Stimulated activated naive CD4-positive, alpha-beta T cell treated with Interleukin-2 at 50 U/mL for 16 hours (primary cell): Measurements from ENCODE around the gene ATP10A.

Source experiments
- DNase-seq: peaks from one replicate; lab custom pipeline; 2025; lab: John Stamatoyannopoulos, UW

Gene ATP10A

DNA sequence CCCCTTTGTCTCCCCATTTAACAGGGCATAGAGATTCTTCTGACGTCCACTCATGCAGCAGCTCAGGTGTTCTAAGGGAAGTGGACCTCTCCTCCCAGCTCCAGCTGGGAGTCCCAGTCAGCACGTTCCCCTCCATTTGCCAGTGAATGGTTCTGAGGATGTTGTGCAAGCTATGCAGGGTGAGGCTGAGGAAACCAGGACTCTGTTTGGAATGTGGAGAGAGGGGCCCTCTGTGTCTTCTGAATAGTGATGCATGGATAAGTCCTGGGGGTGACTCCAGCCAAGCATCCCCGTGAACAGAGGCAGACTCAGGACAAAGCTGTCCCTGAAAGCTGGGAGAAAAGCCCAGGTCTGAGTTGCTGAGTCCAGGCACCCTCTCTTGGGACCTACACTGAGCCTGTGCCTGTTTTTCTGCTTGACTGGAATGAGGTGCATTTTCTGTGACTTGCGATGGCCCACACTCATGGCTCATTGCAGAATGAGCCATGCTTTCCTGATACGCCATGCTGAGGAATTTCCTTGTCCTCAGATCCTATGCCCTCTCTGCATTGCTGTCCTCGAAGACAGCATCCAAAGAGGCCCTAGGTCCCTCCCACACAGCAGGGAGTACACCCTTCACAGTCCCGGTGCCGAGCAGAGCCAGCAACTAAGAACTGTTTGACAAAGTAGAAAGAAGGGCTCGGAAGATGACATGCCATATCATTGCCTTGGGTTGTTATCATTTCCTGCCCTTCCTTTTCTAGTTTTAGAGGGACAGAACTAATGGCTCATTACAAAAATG, 185.2 kb downstream of the ATP10A start:
- no peak for DNase-seq

DNA sequence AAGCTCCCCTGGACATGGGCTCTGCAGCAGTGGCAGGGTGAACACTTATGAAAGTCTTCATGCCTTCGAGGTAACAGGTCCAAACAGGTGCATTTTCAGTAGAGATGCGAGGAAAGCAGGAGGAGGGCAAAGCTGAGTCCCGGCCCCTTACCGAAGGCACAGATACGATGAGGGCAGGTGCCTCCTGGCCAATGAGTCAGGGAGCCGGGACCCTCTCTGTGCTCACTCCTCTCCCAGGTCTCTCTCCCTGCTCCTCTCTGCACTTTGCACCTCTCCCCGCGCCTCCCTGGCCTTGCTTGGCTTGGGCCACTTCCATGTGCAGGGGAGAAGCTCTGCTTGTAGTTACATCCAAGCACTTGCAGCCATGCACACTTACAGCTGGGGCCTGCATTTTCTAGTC, 187.1 kb downstream of the ATP10A start:
- DNase-seq: no peak

DNA sequence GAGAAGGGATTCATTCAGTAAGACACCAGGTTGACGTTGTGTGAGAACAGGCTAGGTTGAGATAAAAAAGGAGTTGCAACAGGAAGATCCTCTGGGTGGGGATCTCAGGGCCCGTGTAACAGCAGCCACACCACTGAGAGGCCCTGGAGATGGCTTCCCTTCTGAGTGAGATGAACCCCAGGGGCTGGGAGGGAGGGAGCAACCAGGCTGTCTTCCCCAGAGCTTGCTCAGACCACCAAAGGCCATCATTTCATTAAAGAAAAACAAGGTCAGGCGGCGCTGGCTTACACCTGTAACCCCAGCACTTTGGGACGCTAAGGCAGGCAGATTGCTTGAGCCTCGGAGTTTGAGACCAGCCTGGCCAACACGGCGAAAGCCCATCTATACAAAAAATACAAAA, 187.7 kb downstream of the ATP10A start:
- DNase-seq: no peak

DNA sequence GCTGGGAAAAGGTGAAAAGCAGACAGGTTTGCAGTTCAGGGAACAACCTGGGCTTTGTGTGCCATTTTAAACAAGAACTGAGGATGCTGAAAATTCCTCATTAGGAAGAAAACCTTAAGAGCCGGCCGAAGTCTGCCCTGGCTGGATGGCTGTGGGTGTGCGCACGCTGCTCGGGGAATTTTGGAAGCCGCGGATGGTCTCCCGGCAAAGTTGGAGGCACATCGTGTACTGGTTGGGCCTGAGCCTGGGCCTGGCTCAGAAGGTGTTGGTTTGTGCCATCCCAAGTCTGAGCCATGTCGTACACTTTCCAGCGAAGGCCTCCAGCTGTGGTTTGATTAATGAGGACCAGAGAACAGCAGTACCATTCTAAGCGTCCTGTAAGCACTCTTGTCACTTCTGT, 188.2 kb downstream of the ATP10A start:
- no peak for DNase-seq

DNA sequence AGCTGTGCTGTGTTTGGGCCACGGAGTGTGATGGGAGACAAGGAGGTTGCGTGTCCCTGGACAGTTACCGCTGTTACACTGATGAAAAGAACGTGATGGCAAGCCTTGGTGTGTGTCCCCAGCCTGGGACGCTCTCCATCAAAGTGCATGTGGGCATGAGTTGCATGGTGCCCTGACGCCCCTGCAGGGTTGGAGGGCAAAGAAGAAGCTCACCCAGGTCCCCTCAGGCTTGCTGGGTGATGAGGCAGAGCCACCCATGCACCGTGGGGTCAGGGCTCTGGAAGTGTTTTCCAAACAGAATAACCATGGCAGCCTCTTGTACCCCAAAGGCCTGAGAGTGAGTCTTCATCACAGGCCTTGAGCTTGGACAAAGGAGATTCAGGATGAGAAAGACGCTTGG, 189.2 kb downstream of the ATP10A start:
- no peak for DNase-seq

DNA sequence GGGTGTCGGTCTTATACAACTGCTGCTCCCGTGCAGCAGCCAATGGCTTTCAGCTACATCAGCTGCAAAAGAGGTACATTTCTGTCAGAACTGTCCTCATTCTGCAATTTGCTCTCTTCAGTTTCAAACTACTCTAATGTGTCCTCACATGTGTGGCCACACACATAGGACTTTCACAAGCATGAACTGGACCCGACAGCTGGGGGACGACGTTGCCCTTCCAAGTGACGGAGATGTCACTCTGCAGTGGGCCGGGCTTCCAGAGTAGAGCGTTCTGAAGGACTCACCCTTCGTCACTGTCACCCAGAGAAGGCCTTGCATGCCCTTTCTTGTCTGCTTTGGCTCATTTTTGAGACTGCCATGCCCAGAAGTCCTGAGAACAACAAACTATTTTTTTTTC, 189.8 kb downstream of the ATP10A start:
- no peak for DNase-seq

DNA sequence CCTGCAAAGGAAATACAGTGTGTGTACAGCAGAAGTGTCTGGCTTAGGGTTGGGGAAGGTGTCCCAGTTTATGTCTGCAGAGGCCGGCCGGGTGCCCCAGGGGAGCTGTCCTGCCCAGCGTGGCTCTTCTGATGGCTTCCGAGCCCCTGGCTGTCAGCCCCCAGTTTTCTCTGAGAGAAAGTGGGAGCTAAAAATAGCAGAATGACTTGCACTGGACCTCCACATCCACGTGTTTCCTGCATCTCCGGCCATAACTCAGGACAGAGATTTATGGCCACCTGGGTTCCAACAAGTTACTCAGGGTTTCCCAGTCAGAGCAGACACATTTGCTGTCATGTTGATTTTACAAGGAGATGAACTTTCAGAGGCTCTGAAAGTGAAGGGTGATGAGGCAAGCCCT, 192.0 kb downstream of the ATP10A start:
- no peak for DNase-seq

DNA sequence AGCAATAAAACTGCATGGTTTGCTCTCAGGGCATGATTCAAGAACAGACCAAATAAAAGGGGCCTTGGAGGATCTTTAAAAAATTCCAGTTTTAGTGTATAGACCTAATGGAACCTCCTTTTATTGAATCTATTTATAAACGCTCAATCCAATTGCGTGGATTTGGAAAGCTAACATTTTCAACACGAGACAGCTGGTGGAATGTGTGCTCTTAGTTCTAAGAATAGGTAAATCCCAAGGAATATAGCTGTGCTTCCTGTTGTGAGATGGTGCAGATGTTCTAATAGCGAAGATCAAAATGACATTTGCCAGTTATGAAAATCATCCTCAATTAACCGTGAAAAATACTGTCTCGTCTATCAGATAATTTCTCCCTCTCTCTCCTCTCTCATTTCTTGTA, 192.5 kb downstream of the ATP10A start:
- no peak for DNase-seq

DNA sequence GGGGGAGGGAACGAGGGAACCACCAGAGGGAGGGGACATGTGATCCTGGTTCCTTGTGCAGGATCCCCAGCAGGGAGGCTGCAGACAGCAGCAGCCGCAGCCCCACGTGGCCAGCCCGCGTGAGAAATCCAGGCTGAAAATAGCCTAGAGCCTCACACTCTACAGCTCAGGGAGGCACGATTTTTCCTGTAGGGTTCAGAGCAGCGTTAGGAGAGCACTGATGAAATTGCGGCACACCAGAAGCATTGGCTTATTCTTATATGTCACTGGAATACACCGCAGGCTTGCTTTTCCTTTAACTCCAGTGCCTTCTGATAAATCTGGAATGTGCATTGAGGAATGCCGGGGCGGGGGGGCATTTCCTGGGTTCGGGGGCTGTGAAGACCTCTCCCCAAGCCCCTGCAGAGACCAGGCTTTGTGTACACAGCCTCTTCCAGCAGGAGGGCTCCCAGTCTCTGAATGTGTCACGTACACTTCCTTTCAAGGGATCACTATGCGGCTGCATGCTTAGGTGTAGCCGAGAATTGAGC, 193.0 kb downstream of the ATP10A start:
- DNase-seq: no peak

DNA sequence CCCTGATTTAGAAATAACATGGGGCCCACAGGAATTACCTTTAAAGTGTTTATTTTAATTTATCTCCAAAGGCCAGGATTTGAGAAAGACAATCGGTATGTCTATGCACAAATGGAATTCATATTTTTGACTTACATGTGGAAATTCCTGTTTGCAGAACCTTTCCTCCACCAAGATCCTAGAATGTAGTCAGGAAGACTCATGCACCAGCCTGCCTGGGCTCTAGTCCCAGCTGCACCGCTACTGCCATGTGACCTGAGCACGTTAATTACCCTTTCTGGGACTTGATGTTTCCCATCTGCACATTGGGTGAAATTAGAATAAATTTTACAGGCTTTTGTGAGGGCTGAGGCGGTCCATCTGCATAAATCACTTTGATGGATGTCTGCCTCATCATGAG, 194.2 kb downstream of the ATP10A start:
- no peak for DNase-seq

DNA sequence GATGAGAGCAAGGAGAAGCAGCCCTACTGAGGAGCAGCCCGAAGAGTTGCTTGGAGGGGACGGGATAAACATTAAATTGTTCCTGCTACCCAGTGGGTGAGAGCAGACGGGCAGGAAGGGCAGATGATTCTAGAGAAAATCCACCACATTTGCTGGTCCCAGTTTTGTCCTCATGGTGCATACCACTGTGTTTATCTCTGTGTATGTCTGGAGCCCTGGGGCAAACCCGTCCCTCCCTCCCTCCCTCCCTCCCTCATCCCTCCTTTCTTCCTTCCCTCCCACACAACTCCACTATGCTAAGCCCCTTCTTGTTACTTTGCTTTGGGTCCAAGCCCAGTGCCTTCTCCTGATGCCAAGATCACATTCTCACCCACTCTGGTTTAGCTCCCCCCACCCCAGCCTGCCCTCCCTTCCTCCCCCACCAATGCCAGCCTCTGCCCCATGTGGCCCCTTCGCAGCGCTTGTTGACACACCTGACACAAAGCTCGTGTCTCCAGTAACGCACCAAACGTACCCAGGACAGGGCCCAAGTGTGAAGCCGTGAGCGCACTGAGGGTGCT, 194.8 kb downstream of the ATP10A start:
- DNase-seq: no peak

DNA sequence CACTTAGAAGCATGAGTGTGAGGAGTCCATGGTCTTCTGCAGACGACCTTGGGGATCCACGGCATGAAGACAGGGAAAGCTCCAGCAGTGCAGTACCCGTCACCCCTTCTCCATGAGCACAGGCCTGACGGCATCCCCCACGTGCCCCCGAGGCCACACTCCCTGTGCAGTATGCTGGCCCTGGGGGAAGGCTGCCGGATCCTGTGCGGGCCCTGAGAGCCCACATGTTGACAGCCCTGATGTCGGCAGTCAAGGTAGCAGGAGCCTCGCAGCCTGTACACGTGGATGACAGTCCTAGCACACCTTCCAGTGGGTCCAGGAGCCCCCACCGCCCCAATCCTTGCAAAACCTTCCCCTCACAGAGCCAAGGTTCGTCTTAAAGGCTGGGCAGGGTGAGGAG, 195.3 kb downstream of the ATP10A start:
- no peak for DNase-seq

DNA sequence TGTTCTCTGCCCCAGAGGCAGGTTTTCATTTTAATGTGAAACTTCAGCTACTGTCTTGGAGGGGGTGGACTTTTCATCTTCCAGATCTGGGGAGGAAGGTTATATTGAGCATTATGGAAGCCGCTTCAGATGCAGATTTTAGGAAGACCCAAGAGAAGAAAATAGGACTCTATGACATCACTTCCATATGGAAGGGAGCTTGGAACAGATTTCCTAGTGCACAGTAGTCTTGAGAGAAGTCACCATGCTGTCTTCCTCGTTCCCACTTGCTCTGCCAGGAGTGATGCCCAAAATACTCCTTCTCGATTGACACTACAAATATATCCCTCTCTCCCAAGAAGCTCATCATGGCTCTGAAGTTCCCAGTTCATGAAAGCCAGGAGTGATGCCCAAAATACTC, 197.2 kb downstream of the ATP10A start:
- no peak for DNase-seq

DNA sequence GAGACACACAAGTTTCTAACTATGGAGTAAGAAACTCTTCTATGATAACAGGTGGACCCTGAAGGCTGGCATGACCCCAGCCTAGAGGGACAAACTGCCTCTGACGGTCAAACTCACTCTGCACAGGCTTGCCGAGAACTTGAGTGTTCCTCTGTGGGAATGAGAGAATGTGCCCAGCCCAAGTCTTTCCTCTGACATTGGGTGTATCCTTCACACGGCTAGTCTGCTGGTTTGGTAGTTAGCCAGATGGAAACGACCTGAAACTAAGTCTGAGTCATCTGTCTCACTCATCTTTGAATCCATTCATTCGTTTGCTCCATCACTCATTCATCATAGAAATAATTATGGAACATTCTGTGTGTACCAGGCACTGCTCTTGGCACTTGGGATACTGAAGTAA, 198.4 kb downstream of the ATP10A start:
- no peak for DNase-seq

DNA sequence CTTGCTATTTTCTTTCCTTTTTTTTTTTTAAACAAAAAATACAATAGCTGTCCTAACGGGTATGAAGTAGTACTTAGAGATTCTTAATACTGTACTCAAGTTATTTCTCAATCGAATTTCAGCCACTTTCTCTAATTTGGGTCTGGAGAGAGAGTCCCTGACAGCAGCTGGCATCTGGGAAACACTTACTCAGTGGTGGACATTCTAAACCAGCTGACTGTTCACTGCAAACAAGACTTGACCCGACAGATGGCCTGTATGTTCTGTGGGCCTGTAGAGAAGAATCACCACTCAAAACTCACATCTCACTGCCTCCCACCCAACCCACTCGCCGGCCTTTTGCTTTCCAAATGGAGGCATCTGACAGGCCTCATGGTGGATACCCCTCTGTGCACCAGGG, 199.6 kb downstream of the ATP10A start:
- DNase-seq: no peak

DNA sequence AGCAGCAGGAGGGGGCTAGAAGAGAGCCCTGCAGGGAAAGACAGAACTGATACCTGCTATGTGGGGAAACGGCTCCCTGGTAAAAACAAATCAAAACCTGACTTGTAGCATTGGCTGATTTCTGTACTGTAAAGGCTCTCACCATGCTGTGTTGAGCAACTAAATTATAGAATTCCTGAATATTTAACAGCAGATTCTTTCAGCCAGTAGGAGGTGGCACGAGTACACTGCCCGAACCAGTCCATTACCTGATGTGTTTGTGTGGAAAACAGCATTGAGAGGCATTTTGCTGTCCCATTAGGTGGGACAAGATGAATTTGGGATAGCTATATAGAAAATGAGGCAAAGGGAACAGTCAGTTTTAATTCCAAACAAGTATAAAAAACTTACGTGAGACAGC, 201.2 kb downstream of the ATP10A start:
- DNase-seq: no peak

DNA sequence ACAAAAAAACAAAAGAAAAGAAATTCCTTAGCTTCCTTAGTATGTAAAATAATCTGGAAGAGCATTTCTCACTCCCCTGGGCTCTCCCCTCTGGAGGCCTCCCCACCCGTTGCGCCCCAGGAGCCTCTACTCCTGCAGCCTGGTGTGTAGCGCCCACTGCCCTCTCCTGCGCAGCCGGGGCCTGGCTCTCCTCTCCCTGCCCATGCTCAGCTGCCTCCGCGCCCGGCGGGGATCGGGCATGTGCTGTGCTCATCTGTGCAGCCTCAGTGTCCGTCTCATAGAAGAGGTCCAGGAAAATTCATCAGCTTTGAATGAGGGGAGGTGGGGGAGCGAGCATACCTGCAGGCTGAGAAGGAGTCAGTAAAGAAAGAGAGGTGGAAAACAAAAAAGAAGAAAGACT, 203.9 kb downstream of the ATP10A start:
- DNase-seq: no peak

DNA sequence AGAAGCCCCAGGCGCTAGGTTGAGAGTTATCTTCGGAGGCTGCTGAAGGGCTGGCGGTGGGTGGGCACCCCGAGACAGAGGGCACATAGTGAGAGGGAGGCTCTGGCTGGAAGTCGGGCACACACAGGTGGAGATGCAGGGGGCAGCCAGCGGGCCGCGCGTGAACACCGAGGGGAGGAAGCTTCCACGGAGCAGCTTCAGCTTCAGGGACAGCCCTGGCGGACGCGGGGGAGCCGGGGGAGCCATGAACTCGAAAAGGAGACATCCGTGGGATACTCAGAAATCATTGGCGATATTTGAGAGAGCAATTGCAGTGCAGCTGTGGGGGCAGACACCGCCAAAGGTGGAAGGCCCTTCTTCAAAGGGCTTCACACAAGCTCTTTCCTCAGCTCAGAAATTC, 204.6 kb downstream of the ATP10A start:
- DNase-seq: no peak

DNA sequence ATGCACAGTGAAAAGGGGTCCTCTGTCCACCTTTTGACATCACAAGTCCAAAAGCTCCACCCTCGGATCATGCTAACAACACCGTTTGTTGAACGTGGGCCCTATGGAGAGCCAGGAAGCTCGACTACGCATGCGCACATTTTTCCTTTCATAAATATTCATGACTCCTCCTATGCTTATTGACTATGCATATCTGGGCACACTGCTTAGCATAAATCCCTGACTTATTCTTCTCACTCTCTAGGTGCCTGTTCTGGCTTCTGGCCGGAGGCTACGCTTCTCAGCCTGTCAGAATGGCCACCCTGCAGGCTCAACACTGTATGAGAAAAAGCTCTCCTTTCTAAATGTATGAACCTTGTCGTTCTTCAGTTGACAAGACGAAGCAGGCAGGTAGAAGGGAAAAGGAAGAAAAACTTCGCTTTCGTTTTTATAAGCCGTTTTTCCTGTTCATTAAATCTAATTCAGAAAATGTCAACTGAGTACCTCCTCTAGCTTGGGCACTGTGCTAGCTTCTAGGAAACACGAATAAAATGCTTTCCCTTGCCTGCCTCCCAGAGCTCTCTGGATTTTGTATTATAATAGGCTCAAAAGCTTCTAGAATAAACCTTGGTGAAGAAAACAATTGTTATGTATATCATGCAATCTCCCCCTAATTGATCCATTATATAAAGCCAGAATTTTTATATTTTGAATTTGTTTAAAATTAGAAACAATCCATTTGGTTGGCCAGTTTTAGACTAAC, 207.7 kb downstream of the ATP10A start:
- no peak for DNase-seq

DNA sequence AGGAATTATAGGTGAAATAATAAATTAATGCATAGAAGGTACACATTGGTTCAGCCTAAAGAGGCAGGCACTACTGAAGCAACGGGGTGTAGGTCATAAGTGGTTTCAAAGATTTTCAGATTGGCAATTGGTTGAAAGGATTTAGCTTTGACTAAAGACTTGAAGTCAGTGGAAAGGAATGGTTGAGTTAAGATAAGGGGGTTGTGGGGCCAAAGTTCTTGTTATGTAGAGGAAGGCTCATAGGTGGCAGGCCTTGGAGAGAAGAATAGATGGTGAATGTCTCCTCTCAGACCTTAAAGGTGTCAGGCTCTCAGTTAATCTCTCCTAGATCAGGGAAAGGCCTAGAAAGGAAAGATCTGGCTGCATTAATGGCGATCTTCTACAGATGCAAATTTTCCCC, 209.8 kb downstream of the ATP10A start:
- no peak for DNase-seq

DNA sequence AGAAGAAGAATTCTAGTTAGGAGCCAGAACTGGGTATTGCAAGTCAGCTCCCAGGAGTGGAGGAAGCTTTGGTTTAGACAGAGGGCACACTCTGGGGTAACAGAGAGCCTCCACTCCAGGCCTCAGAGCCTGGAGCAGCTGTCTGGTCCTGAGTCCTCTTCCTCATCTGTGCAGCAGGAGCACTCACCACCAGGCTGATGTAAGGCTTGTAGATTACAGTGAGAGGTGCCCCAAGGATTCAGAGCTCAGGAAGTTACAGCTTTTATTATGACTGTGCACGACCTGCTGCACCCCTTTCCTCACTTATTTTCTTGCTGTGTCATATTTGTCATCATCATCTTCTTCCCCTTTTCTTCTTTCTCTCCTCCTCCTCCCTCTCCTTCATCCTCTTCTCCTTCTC, 210.4 kb downstream of the ATP10A start:
- DNase-seq: no peak

DNA sequence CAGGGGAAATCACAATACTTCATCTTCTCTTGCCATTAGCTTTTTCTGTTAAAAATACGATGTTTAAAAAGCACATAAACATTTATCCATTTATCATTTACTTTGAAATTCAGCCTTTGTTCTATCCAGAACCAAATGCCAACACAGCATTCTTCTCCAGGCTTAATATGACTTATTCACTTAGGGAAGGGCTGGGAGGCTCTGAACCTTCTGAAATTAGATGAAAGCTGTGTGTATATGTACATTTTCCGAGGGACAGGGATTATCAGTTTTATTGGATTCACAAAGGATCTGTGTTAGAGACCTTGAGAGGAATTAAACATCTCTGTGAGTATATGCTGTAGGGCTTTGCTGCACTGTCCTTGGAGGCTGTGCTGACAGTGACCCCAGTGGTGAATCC, 213.7 kb downstream of the ATP10A start:
- no peak for DNase-seq

DNA sequence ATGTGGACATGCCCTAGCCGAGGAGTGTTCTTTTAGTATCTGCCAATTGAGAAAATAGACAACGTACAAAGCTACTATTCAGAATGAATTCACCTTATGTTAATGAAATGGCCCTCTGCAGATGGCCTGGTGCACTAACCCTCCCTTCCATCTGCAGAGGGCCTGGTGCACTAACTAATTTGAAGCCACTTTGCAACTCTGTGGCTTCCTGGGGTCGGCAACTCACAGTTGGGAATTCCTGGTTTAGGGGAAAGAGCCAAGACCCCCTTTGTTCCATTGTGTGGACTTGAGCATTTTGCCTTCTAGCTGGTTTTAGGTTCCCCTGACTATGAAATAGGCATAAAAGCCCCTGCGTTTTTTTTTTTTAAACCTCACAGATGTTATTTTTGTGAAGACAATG, 220.0 kb downstream of the ATP10A start:
- DNase-seq: no peak
